Neural progenitor cell (in vitro differentiated cells): ENCODE data around the gene IGF2BP1. TPM values are rescaled to one million over a fixed set of nuclear protein-coding genes. Genes with fewer than 3 reads are reported as not detected.

ENCODE experiments used
- DNase-seq: peaks from one replicate; pipeline ENCODE4 v3.0.0-alpha.2; 2016; ENCODE audit warnings: low spot score
- H2AFZ ChIP-seq: fragments of 200-600 bp; sonication (generic); replicated peaks from 2 replicates; pipeline ENCODE4 v1.6.1; 2016; ENCODE audit warnings: antibody characterized with exemption
- H3F3A ChIP-seq: fragments of 200-600 bp; sonication (generic); 2 replicates; pipeline ENCODE4 v1.6.1; 2016; ENCODE audit warnings: antibody characterized with exemption, low read depth
- H3K27ac ChIP-seq: fragments of 200-600 bp; sonication (generic); 2 replicates; pipeline ENCODE4 v1.5.1; 2016; ENCODE audit warnings: mild to moderate bottlenecking
- H3K27me3 ChIP-seq: fragments of 200-600 bp; sonication (generic); 2 replicates; pipeline ENCODE4 v1.6.1; 2016; ENCODE audit warnings: mild to moderate bottlenecking, moderate library complexity
- H3K36me3 ChIP-seq: fragments of 200-600 bp; sonication (generic); 2 replicates; pipeline ENCODE4 v1.5.1; 2016
- H3K4me1 ChIP-seq: fragments of 200-600 bp; sonication (generic); 2 replicates; pipeline ENCODE4 v1.6.1; 2016; ENCODE audit warnings: mixed run types
- H3K4me2 ChIP-seq: fragments of 200-600 bp; sonication (generic); 2 replicates; pipeline ENCODE4 v1.6.1; 2016
- H3K4me3 ChIP-seq: fragments of 200-600 bp; sonication (generic); 2 replicates; pipeline ENCODE4 v1.5.1; 2016
- H3K79me2 ChIP-seq: fragments of 200-600 bp; sonication (generic); 2 replicates; pipeline ENCODE4 v1.6.1; 2016; ENCODE audit warnings: low read depth
- H3K9ac ChIP-seq: fragments of 200-600 bp; sonication (generic); 2 replicates; pipeline ENCODE4 v1.6.1; 2016
- H3K9me3 ChIP-seq: fragments of 200-600 bp; sonication (generic); 2 replicates; pipeline ENCODE4 v1.5.1; 2016; ENCODE audit warnings: low read depth
- H4K20me1 ChIP-seq: fragments of 200-600 bp; sonication (generic); 2 replicates; pipeline ENCODE4 v1.6.1; 2016; ENCODE audit warnings: low read depth
- H3K27ac Mint-ChIP-seq: 3 replicates; pipeline ENCODE4 v1.8.0; 2021; ENCODE audit warnings: mixed read lengths
- H3K27me3 Mint-ChIP-seq: 2 replicates; pipeline ENCODE4 v1.8.0; 2022; ENCODE audit warnings: low read depth, mild to moderate bottlenecking, inconsistent platforms, moderate library complexity, mixed read lengths; ENCODE audit not compliant: insufficient read depth
- H3K36me3 Mint-ChIP-seq: 3 replicates; pipeline ENCODE4 v1.8.0; 2021; ENCODE audit warnings: mixed read lengths
- H3K4me1 Mint-ChIP-seq: 3 replicates; pipeline ENCODE4 v1.8.0; 2021; ENCODE audit warnings: mixed read lengths
- H3K4me3 Mint-ChIP-seq: 3 replicates; pipeline ENCODE4 v1.8.0; 2021; ENCODE audit warnings: mild to moderate bottlenecking, moderate library complexity, mixed read lengths
- H3K9me3 Mint-ChIP-seq: 3 replicates; pipeline ENCODE4 v1.8.0; 2020; ENCODE audit warnings: mixed read lengths
- CTCF ChIP-seq: fragments of 200-600 bp; sonication (generic); IDR thresholded peaks from 2 replicates; pipeline ENCODE4 v1.5.1; 2017; ENCODE audit warnings: antibody characterized with exemption, mild to moderate bottlenecking
- EZH2 ChIP-seq: fragments of 200-600 bp; sonication (generic); IDR thresholded peaks from 2 replicates; pipeline ENCODE4 v1.6.1; 2017; ENCODE audit warnings: antibody characterized with exemption, mild to moderate bottlenecking, moderate library complexity
- EZH2phosphoT487 ChIP-seq: fragments of 200-600 bp; sonication (generic); IDR thresholded peaks from 2 replicates; pipeline ENCODE4 v1.6.1; 2017; ENCODE audit warnings: antibody characterized with exemption
- total RNA-seq: library from RNA; depleted of rRNA; stranded (reverse); fragments of >200 nt; gene quantifications from 2 replicates; pipeline ENCODE4 v1.2.3, GENCODE V29; 2015; ENCODE audit warnings: low replicate concordance

Gene IGF2BP1
- total RNA-seq, 1 donor from 2014 or later: 129 TPM

GRCh38 chr17:49031965-49032928 is 35.1 kb downstream of the IGF2BP1 start:
- H3K79me2 ChIP-seq: peaks cover 98% of the 10 kb centered on the region
- Mint-ChIP-seq H3K36me3 (peaks cover 29% of the 10 kb centered on the region), H3K4me1 (peaks cover 15% of the 10 kb centered on the region), H3K4me3 (peak overlapping the region; percentile 36), H3K9me3 (no peaks in the 10 kb centered on the region), H3K27ac (peak overlapping the region; percentile 92), H3K27me3 (no peaks in the 10 kb centered on the region)
- peak overlapping the region; percentile 19 for H3K4me2 ChIP-seq
- TF ChIP-seq EZH2phosphoT487 (no peak), EZH2 (no peak), CTCF (peak; percentile 82)
- peaks cover 14% of the 10 kb centered on the region for H3K4me1 ChIP-seq
- no peak overlapping the region for H2AFZ ChIP-seq
- no peaks in the 10 kb centered on the region for H3K27me3 ChIP-seq
- H3K9me3 ChIP-seq: no peaks in the 10 kb centered on the region
- peaks cover 6% of the 10 kb centered on the region for H3K36me3 ChIP-seq
- H3K4me3 ChIP-seq: no peak overlapping the region
- peaks cover 95% of the 10 kb centered on the region for H4K20me1 ChIP-seq
- peak overlapping the region; percentile 86 for H3K27ac ChIP-seq
- peak; percentile 93 for DNase-seq
- H3K9ac ChIP-seq: no peak overlapping the region
- peaks cover 90% of the 10 kb centered on the region for H3F3A ChIP-seq

- H3K4me2 ChIP-seq: peak overlapping the region; percentile 29
- Mint-ChIP-seq H3K36me3 (peaks cover 35% of the 10 kb centered on the region), H3K27me3 (no peaks in the 10 kb centered on the region), H3K4me1 (peaks cover 15% of the 10 kb centered on the region), H3K4me3 (peak overlapping the region; percentile 48), H3K9me3 (no peaks in the 10 kb centered on the region), H3K27ac (no peak overlapping the region)
- H3K4me3 ChIP-seq: no peak overlapping the region
- H3K79me2 ChIP-seq: peaks cover 99% of the 10 kb centered on the region
- H3K9ac ChIP-seq: no peak overlapping the region
- H2AFZ ChIP-seq: no peak overlapping the region
- peaks cover 87% of the 10 kb centered on the region for H3F3A ChIP-seq
- peak; percentile 85 for DNase-seq
- H4K20me1 ChIP-seq: peaks cover 76% of the 10 kb centered on the region
- H3K27me3 ChIP-seq: no peaks in the 10 kb centered on the region
- H3K36me3 ChIP-seq: peaks cover 21% of the 10 kb centered on the region
- H3K27ac ChIP-seq: peak overlapping the region; percentile 65
- no peaks in the 10 kb centered on the region for H3K9me3 ChIP-seq
- H3K4me1 ChIP-seq: peaks cover 14% of the 10 kb centered on the region
- TF ChIP-seq EZH2 (no peak), EZH2phosphoT487 (no peak), CTCF (peak; percentile 77)
Observed at GRCh38 chr17:49035470-49036269, 38.5 kb downstream of the IGF2BP1 start.

GRCh38 chr17:49036270-49036626 is 39.1 kb downstream of the IGF2BP1 start:
- H3K9me3 ChIP-seq: no peaks in the 10 kb centered on the region
- H3K9ac ChIP-seq: no peak overlapping the region
- H3K4me2 ChIP-seq: no peak overlapping the region
- H3K27ac ChIP-seq: no peak overlapping the region
- peaks cover 71% of the 10 kb centered on the region for H4K20me1 ChIP-seq
- Mint-ChIP-seq H3K36me3 (peaks cover 37% of the 10 kb centered on the region), H3K4me3 (peak overlapping the region; percentile 48), H3K9me3 (no peaks in the 10 kb centered on the region), H3K27me3 (no peaks in the 10 kb centered on the region), H3K4me1 (peaks cover 15% of the 10 kb centered on the region), H3K27ac (no peak overlapping the region)
- peaks cover 23% of the 10 kb centered on the region for H3K36me3 ChIP-seq
- no peak for DNase-seq
- H3K79me2 ChIP-seq: peaks cover 99% of the 10 kb centered on the region
- no peaks in the 10 kb centered on the region for H3K27me3 ChIP-seq
- peaks cover 86% of the 10 kb centered on the region for H3F3A ChIP-seq
- H3K4me3 ChIP-seq: no peak overlapping the region
- no peak overlapping the region for H2AFZ ChIP-seq
- peaks cover 14% of the 10 kb centered on the region for H3K4me1 ChIP-seq
- TF ChIP-seq EZH2: no peak
- no peak for TF ChIP-seq CTCF
- no peak for TF ChIP-seq EZH2phosphoT487
